Measurements from ENCODE around the gene PTPN4.

Gene PTPN4

GRCh38 chr2:119786295-119786694 lies 26.6 kb downstream of the PTPN4 start:
- 100% methylated on average over 1 of the region's 1 CpG for WGBS
- H3K36me3 ChIP-seq (ENCODE audit: control insufficient read depth in 1 of 2, insufficient read depth in 2 of 2, low read depth in 1 of 2, low read length in 2 of 2) = no peaks in the 10 kb centered on the region

GRCh38 chr2:119788752-119789151 lies 29.0 kb downstream of the PTPN4 start:
- no peak for DNase-seq
- no peak overlapping the region for H2AFZ ChIP-seq (ENCODE audit: low read depth, low read length)
- H3K14ac ChIP-seq (ENCODE audit: low read length in 2 of 2) = no peak overlapping the region
- no peaks in the 10 kb centered on the region for H3K27me3 ChIP-seq (ENCODE audit: control insufficient read depth in 1 of 2, insufficient read depth in 1 of 2, low read length in 2 of 2)
- H3K9ac ChIP-seq (ENCODE audit: low read length) = no peak overlapping the region
- no peak overlapping the region for H3K4me3 ChIP-seq (ENCODE audit: insufficient read depth in 1 of 2, low read depth in 1 of 2, low read length in 2 of 2)
- no peak overlapping the region for H4K8ac ChIP-seq (ENCODE audit: low read length)
- H3K79me1 ChIP-seq (replicated peaks; ENCODE audit: low read length, poor library complexity, severe bottlenecking) = peaks cover 20% of the 10 kb centered on the region
- no peak overlapping the region for H4K91ac ChIP-seq (ENCODE audit: low read length)
- no peak overlapping the region for H2BK12ac ChIP-seq (ENCODE audit: low read length in 2 of 2)
- no peak overlapping the region for H3K4me2 ChIP-seq (ENCODE audit: low read length, poor library complexity, severe bottlenecking)
- no peak overlapping the region for H2AK5ac ChIP-seq (ENCODE audit: low read length, severe bottlenecking)
- peaks cover 0 to 3% of the 10 kb centered on the region in 2 experiments for H3K36me3 ChIP-seq (ENCODE audit: control insufficient read depth in 1 of 2, insufficient read depth in 2 of 2, low read depth in 1 of 2, low read length in 2 of 2)
- H2BK5ac ChIP-seq (ENCODE audit: low read depth, low read length, poor library complexity, severe bottlenecking) = no peak overlapping the region
- no peaks in the 10 kb centered on the region for H3K4me1 ChIP-seq (ENCODE audit: control insufficient read depth, insufficient read depth, low read depth, low read length)
- H2BK15ac ChIP-seq (ENCODE audit: low read depth, poor library complexity, severe bottlenecking) = no peak overlapping the region
- no peak overlapping the region for H3K23ac ChIP-seq (ENCODE audit: low read length in 2 of 2)
- peaks cover 10% of the 10 kb centered on the region for H3K9me3 ChIP-seq (ENCODE audit: control insufficient read depth, low read length)
- no peak overlapping the region for H2BK120ac ChIP-seq (ENCODE audit: low read depth, low read length)
- no peak overlapping the region for H3K4ac ChIP-seq (ENCODE audit: low read depth in 1 of 2, low read length in 2 of 2)
- WGBS = 100% methylated on average over 1 of the region's 1 CpG
- no peak overlapping the region for H3K18ac ChIP-seq (ENCODE audit: low read depth in 1 of 2, low read length in 2 of 2)
- H3K27ac ChIP-seq (ENCODE audit: low read length, poor library complexity, severe bottlenecking) = no peak overlapping the region

More at GRCh38 chr2:119786295-119786694, 26.6 kb downstream of the PTPN4 start:
- Histone ChIP-seq H2BK120ac (ENCODE audit: low read depth, low read length) (no peak overlapping the region), H4K8ac (ENCODE audit: low read length) (no peak overlapping the region), H2BK15ac (ENCODE audit: low read depth, poor library complexity, severe bottlenecking) (no peak overlapping the region), H2AFZ (ENCODE audit: low read depth, low read length) (no peak overlapping the region), H3K4me3 (ENCODE audit: insufficient read depth in 1 of 2, low read depth in 1 of 2, low read length in 2 of 2) (no peak overlapping the region), H3K23ac (ENCODE audit: low read length in 2 of 2) (no peak overlapping the region), H2AK5ac (ENCODE audit: low read length, severe bottlenecking) (no peak overlapping the region), H3K14ac (ENCODE audit: low read length in 2 of 2) (no peak overlapping the region), H3K9me3 (ENCODE audit: control insufficient read depth, low read length) (peaks cover under 1% of the 10 kb centered on the region), H3K79me1 (replicated peaks; ENCODE audit: low read length, poor library complexity, severe bottlenecking) (peaks cover 20% of the 10 kb centered on the region), H3K4me1 (ENCODE audit: control insufficient read depth, insufficient read depth, low read depth, low read length) (no peaks in the 10 kb centered on the region), H3K27me3 (ENCODE audit: control insufficient read depth in 1 of 2, insufficient read depth in 1 of 2, low read length in 2 of 2) (no peaks in the 10 kb centered on the region), H3K27ac (ENCODE audit: low read length, poor library complexity, severe bottlenecking) (no peak overlapping the region), H3K18ac (ENCODE audit: low read depth in 1 of 2, low read length in 2 of 2) (no peak overlapping the region), H3K9ac (ENCODE audit: low read length) (no peak overlapping the region), H2BK12ac (ENCODE audit: low read length in 2 of 2) (no peak overlapping the region), H2BK5ac (ENCODE audit: low read depth, low read length, poor library complexity, severe bottlenecking) (no peak overlapping the region), H3K4me2 (ENCODE audit: low read length, poor library complexity, severe bottlenecking) (no peak overlapping the region), H4K91ac (ENCODE audit: low read length) (no peak overlapping the region), H3K4ac (ENCODE audit: low read depth in 1 of 2, low read length in 2 of 2) (no peak overlapping the region)
- DNase-seq = no peak

DNA sequence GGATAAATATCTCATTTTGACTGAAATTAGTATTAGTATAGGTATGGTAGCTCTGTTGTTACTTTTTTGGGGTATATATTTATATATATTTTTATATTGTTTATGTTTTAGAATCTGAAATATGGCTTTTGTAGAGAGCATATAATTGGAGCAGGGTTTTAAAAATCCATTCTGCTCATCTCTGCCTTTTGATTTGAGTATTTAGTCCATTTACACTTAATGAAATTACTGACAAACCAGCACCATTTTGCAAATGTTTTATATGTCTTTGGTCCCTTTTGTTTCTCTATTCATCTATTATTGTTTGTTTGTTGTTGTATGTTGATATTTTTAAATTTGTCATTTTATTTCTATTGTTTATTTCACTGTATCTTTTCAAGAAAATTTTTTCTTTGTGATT lies 30.7 kb downstream of the PTPN4 start:
- no peak overlapping the region for H3K18ac ChIP-seq (ENCODE audit: low read depth in 1 of 2, low read length in 2 of 2)
- no peak overlapping the region for H2BK15ac ChIP-seq (ENCODE audit: low read depth, poor library complexity, severe bottlenecking)
- H3K9me3 ChIP-seq (ENCODE audit: control insufficient read depth, low read length) = peaks cover 10% of the 10 kb centered on the region
- no peak overlapping the region for H3K27ac ChIP-seq (ENCODE audit: low read length, poor library complexity, severe bottlenecking)
- no peak overlapping the region for H2BK12ac ChIP-seq (ENCODE audit: low read length in 2 of 2)
- H4K8ac ChIP-seq (ENCODE audit: low read length) = no peak overlapping the region
- H2BK120ac ChIP-seq (ENCODE audit: low read depth, low read length) = no peak overlapping the region
- peaks cover 2% of the 10 kb centered on the region for H3K4me1 ChIP-seq (ENCODE audit: control insufficient read depth, insufficient read depth, low read depth, low read length)
- H3K23ac ChIP-seq (ENCODE audit: low read length in 2 of 2) = no peak overlapping the region
- H2AK5ac ChIP-seq (ENCODE audit: low read length, severe bottlenecking) = no peak overlapping the region
- no peak overlapping the region for H2AFZ ChIP-seq (ENCODE audit: low read depth, low read length)
- H3K79me1 ChIP-seq (replicated peaks; ENCODE audit: low read length, poor library complexity, severe bottlenecking) = peaks cover 28% of the 10 kb centered on the region
- H4K91ac ChIP-seq (ENCODE audit: low read length) = no peak overlapping the region
- peaks cover 0 to 9% of the 10 kb centered on the region in 2 experiments for H3K36me3 ChIP-seq (ENCODE audit: control insufficient read depth in 1 of 2, insufficient read depth in 2 of 2, low read depth in 1 of 2, low read length in 2 of 2)
- H3K9ac ChIP-seq (ENCODE audit: low read length) = no peak overlapping the region
- H3K4ac ChIP-seq (ENCODE audit: low read depth in 1 of 2, low read length in 2 of 2) = no peak overlapping the region
- no peaks in the 10 kb centered on the region for H3K27me3 ChIP-seq (ENCODE audit: control insufficient read depth in 1 of 2, insufficient read depth in 1 of 2, low read length in 2 of 2)
- H2BK5ac ChIP-seq (ENCODE audit: low read depth, low read length, poor library complexity, severe bottlenecking) = no peak overlapping the region
- no peak overlapping the region for H3K14ac ChIP-seq (ENCODE audit: low read length in 2 of 2)
- no peak for DNase-seq
- no peak overlapping the region for H3K4me2 ChIP-seq (ENCODE audit: low read length, poor library complexity, severe bottlenecking)
- no peak overlapping the region for H3K4me3 ChIP-seq (ENCODE audit: insufficient read depth in 1 of 2, low read depth in 1 of 2, low read length in 2 of 2)

DNA sequence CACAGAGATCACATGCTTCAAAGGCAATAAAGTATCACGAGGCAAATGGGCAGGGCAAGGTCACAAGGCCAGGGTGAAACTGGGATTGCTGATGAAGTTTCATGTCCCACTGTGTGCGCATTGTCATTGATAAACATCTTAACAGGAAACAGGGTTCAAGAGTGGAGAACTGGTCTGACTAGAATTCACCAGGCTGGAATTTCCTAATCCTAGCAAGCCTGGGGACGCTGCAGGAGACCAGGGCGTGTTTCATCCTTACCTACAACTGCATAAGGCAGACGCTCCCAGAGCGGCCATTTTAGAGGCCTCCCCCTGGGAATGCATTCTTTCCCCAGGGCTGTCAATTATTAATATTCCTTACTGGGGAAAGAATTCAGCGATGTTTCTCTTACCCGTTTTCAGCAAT lies 33.2 kb downstream of the PTPN4 start:
- H3K4me3 ChIP-seq (ENCODE audit: insufficient read depth in 1 of 2, low read depth in 1 of 2, low read length in 2 of 2) = no peak overlapping the region
- peaks cover 4% of the 10 kb centered on the region for H3K4me1 ChIP-seq (ENCODE audit: control insufficient read depth, insufficient read depth, low read depth, low read length)
- DNase-seq = no peak
- peaks cover 26% of the 10 kb centered on the region for H3K79me1 ChIP-seq (replicated peaks; ENCODE audit: low read length, poor library complexity, severe bottlenecking)
- 86% methylated on average over 8 of the region's 8 CpGs for WGBS
- no peak overlapping the region for H3K27ac ChIP-seq (ENCODE audit: low read length, poor library complexity, severe bottlenecking)
- H3K14ac ChIP-seq (ENCODE audit: low read length in 2 of 2) = no peak overlapping the region
- H3K36me3 ChIP-seq (ENCODE audit: control insufficient read depth in 1 of 2, insufficient read depth in 2 of 2, low read depth in 1 of 2, low read length in 2 of 2) = peaks cover 0 to 9% of the 10 kb centered on the region in 2 experiments
- H3K23ac ChIP-seq (ENCODE audit: low read length in 2 of 2) = no peak overlapping the region
- no peak overlapping the region for H4K8ac ChIP-seq (ENCODE audit: low read length)
- H3K9ac ChIP-seq (ENCODE audit: low read length) = no peak overlapping the region
- H2BK120ac ChIP-seq (ENCODE audit: low read depth, low read length) = no peak overlapping the region
- H2AK5ac ChIP-seq (ENCODE audit: low read length, severe bottlenecking) = no peak overlapping the region
- H2BK5ac ChIP-seq (ENCODE audit: low read depth, low read length, poor library complexity, severe bottlenecking) = no peak overlapping the region
- H2BK15ac ChIP-seq (ENCODE audit: low read depth, poor library complexity, severe bottlenecking) = no peak overlapping the region
- H2BK12ac ChIP-seq (ENCODE audit: low read length in 2 of 2) = no peak overlapping the region
- H2AFZ ChIP-seq (ENCODE audit: low read depth, low read length) = no peak overlapping the region
- H4K91ac ChIP-seq (ENCODE audit: low read length) = no peak overlapping the region
- no peak overlapping the region for H3K18ac ChIP-seq (ENCODE audit: low read depth in 1 of 2, low read length in 2 of 2)
- H3K9me3 ChIP-seq (ENCODE audit: control insufficient read depth, low read length) = peaks cover 10% of the 10 kb centered on the region
- no peak overlapping the region for H3K4me2 ChIP-seq (ENCODE audit: low read length, poor library complexity, severe bottlenecking)
- no peak overlapping the region for H3K4ac ChIP-seq (ENCODE audit: low read depth in 1 of 2, low read length in 2 of 2)
- no peaks in the 10 kb centered on the region for H3K27me3 ChIP-seq (ENCODE audit: control insufficient read depth in 1 of 2, insufficient read depth in 1 of 2, low read length in 2 of 2)

Data from mesenchymal stem cell (in vitro differentiated cells and primary cell).